ENCODE results near the gene PEX6. TPM values are rescaled to one million over a fixed set of nuclear protein-coding genes. Genes with fewer than 3 reads are reported as not detected.

Gene PEX6
- total and polyA plus RNA-seq, 2 of the 13 experiments (the other 11 are each of a cell fraction or from before 2014, with no cell fraction given) = 5.1 to 6.7 TPM

- no peak for TF ChIP-seq HMG20A (CRISPR knock-in tag; IDR thresholded peaks at IDR 0.05; ENCODE audit: borderline replicate concordance)
Measured at GRCh38 chr6:42947950-42948349, 31.0 kb downstream of the PEX6 start (continued).

GRCh38 chr6:42942444-42942843 is 36.5 kb downstream of the PEX6 start:
- H3K27ac ChIP-seq (ENCODE audit: extremely low read length, insufficient read depth, low read length) = peak overlapping the region; percentile 46
- H3K4me1 ChIP-seq (ENCODE audit: insufficient read depth, low read length) = peaks cover 57% of the 10 kb centered on the region
- no peaks in the 10 kb centered on the region for H3K9me3 ChIP-seq (ENCODE audit: low read length)
- no peak overlapping the region for H3K4me3 ChIP-seq (replicated peaks in 1 of 3; ENCODE audit: insufficient read depth in 1 of 3, low read depth in 2 of 3, low read length in 3 of 3)
- no TSS peak for BruUV-seq (replicated peaks)
- no peaks in the 10 kb centered on the region for H3K27me3 ChIP-seq (ENCODE audit: control insufficient read depth in 1 of 2, insufficient read depth in 2 of 2, low read length in 2 of 2)
- FAIRE-seq (peak; percentile 80), ATAC-seq (peak; percentile 67), DNase-seq (ENCODE audit: low spot score) (peak; percentile 63)
- no peak overlapping the region for H3K9ac ChIP-seq (ENCODE audit: insufficient read depth, low read depth, low read length)
- intact Hi-C loops (cut with micrococcal nuclease; ENCODE audit: unreplicated experiment) (no loop called here), in situ Hi-C loops (cut with HindIII; ENCODE audit: extremely low pct_ligation_motif_present, low pct_unique_long_range_greater_than_20kb) (no loop called here)
- H3K36me3 ChIP-seq (replicated peaks in 1 of 2; ENCODE audit: control insufficient read depth in 1 of 2, insufficient read depth in 2 of 2, low read length in 2 of 2) = peaks cover 7 to 12% of the 10 kb centered on the region in 2 experiments; a peak in 4 of 5 replicates
- no peak overlapping the region for H3K4me2 ChIP-seq (ENCODE audit: low read depth, low read length)
- no peaks in the 10 kb centered on the region for H4K20me1 ChIP-seq (ENCODE audit: insufficient read depth, low read length)
- H3K79me2 ChIP-seq (ENCODE audit: insufficient read depth, low read length) = no peaks in the 10 kb centered on the region
- POLR2A ChIA-PET = interaction anchor here (0.7 to 1.0 kb wide), 2 partner anchors 13 to 42 kb away, joined by 3 to 8 read pairs; partner anchors contain the start of genes CNPY3 and PPP2R5D
- H2AFZ ChIP-seq (ENCODE audit: low read length) = no peak overlapping the region
- CTCF ChIA-PET (ENCODE audit: low intra/inter-chr PET ratio, low total read pairs) = interaction anchor here (0.8 kb wide), 1 partner anchor 41 kb away, joined by 3 read pairs; no protein-coding TSS in a partner anchor
- WGBS (ENCODE audit: low lambda C conversion rate) = 37% methylated on average over 7 of the region's 7 CpGs
- TF ChIP-seq NFAT5 (CRISPR knock-in tag; IDR thresholded peaks at IDR 0.05) (no peak), ZNF337 (CRISPR knock-in tag; IDR thresholded peaks at IDR 0.05; ENCODE audit: borderline replicate concordance, low read depth) (no peak), SALL2 (CRISPR knock-in tag; IDR thresholded peaks at IDR 0.05) (no peak), REL (CRISPR knock-in tag; conservative IDR thresholded peaks at IDR 0.05) (no peak), ZNF672 (CRISPR knock-in tag; IDR thresholded peaks at IDR 0.05) (no peak), CREB1 (IDR thresholded peaks at IDR 0.05) (no peak), CREB1 (CRISPR knock-in tag; IDR thresholded peaks at IDR 0.05) (no peak), MTF2 (CRISPR knock-in tag; IDR thresholded peaks at IDR 0.05; ENCODE audit: borderline replicate concordance) (no peak), CCDC6 (CRISPR knock-in tag; IDR thresholded peaks at IDR 0.05) (no peak), ZNF788 (CRISPR knock-in tag; IDR thresholded peaks at IDR 0.05; ENCODE audit: borderline replicate concordance) (no peak; the same call in 1 of the 2 replicates), PCBP2 (optimal IDR thresholded peaks at IDR 0.05; ENCODE audit: low read depth, low read length, poor library complexity, severe bottlenecking) (no peak), HDAC1 (CRISPR knock-in tag; IDR thresholded peaks at IDR 0.05) (no peak), ETV5 (CRISPR knock-in tag; IDR thresholded peaks at IDR 0.05; ENCODE audit: borderline replicate concordance) (no peak), SATB2 (CRISPR knock-in tag; IDR thresholded peaks at IDR 0.05) (no peak)

All from HepG2 (cell line).